Glutamatergic neuron (in vitro differentiated cells): Measurements from ENCODE around the gene ZNF444. TPM values are rescaled to one million over a fixed set of nuclear protein-coding genes. Genes with fewer than 3 reads are reported as not detected.

ENCODE experiments used
- DNase-seq: peaks from one replicate; pipeline ENCODE4 v3.0.0; 2022
- H3K27ac Mint-ChIP-seq: one replicate; pipeline ENCODE4 v1.8.0; 2020; ENCODE audit warnings: mild to moderate bottlenecking, mixed read lengths, inconsistent platforms; ENCODE audit not compliant: unreplicated experiment
- H3K27me3 Mint-ChIP-seq: one replicate; pipeline ENCODE4 v1.8.0; 2020; ENCODE audit warnings: mild to moderate bottlenecking, moderate library complexity, mixed read lengths, inconsistent platforms; ENCODE audit not compliant: unreplicated experiment
- H3K36me3 Mint-ChIP-seq: one replicate; pipeline ENCODE4 v1.8.0; 2020; ENCODE audit warnings: mild to moderate bottlenecking, mixed read lengths, inconsistent platforms; ENCODE audit not compliant: unreplicated experiment
- H3K4me1 Mint-ChIP-seq: one replicate; pipeline ENCODE4 v1.8.0; 2020; ENCODE audit warnings: mild to moderate bottlenecking, low read depth, mixed read lengths, inconsistent platforms; ENCODE audit not compliant: unreplicated experiment
- H3K4me3 Mint-ChIP-seq: one replicate; pipeline ENCODE4 v1.8.0; 2020; ENCODE audit warnings: mild to moderate bottlenecking, mixed read lengths, inconsistent platforms; ENCODE audit not compliant: unreplicated experiment
- H3K9me3 Mint-ChIP-seq: one replicate; pipeline ENCODE4 v1.8.0; 2020; ENCODE audit warnings: mild to moderate bottlenecking, moderate library complexity, mixed read lengths, inconsistent platforms; ENCODE audit not compliant: unreplicated experiment
- total RNA-seq: library from RNA; stranded (reverse); fragmentation: NEBNext Ultra II Directional; extraction: Animal tissue kit (Norgen Biotek cat#: 25700); gene quantifications from one replicate; pipeline ENCODE4 v1.2.1, GENCODE V29; 2021; ENCODE audit not compliant: unreplicated experiment
- TF ChIP-seq, protein P1 (sequence below): fragments of 200-600 bp; sonication (generic); IDR thresholded peaks from one replicate; pipeline ENCODE4 v1.5.0; 2021; ENCODE audit not compliant: partially characterized antibody, unreplicated experiment

The ZNF444 gene
- total RNA-seq, 1 donor from 2014 or later, result 56.9 TPM

GRCh38 chr19:56150358-56150757, 9.3 kb downstream of the ZNF444 start:
- no peak for DNase-seq
- Mint-ChIP-seq H3K36me3 (peaks cover 14% of the 10 kb centered on the region), H3K4me3 (no peak overlapping the region), H3K27me3 (peaks cover 5% of the 10 kb centered on the region), H3K9me3 (peaks cover 14% of the 10 kb centered on the region), H3K27ac (peak overlapping the region; percentile 65), H3K4me1 (peaks cover 17% of the 10 kb centered on the region)
- TF ChIP-seq, protein P1, sequence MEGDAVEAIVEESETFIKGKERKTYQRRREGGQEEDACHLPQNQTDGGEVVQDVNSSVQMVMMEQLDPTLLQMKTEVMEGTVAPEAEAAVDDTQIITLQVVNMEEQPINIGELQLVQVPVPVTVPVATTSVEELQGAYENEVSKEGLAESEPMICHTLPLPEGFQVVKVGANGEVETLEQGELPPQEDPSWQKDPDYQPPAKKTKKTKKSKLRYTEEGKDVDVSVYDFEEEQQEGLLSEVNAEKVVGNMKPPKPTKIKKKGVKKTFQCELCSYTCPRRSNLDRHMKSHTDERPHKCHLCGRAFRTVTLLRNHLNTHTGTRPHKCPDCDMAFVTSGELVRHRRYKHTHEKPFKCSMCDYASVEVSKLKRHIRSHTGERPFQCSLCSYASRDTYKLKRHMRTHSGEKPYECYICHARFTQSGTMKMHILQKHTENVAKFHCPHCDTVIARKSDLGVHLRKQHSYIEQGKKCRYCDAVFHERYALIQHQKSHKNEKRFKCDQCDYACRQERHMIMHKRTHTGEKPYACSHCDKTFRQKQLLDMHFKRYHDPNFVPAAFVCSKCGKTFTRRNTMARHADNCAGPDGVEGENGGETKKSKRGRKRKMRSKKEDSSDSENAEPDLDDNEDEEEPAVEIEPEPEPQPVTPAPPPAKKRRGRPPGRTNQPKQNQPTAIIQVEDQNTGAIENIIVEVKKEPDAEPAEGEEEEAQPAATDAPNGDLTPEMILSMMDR, result no peak

- peaks cover 22% of the 10 kb centered on the region for H3K4me1 Mint-ChIP-seq
- peak overlapping the region; percentile 91 for H3K27ac Mint-ChIP-seq
- H3K4me3 Mint-ChIP-seq, result peak overlapping the region; percentile 57
- H3K9me3 Mint-ChIP-seq, result peaks cover 15% of the 10 kb centered on the region
- peaks cover 4% of the 10 kb centered on the region for H3K27me3 Mint-ChIP-seq
- peaks cover 28% of the 10 kb centered on the region for H3K36me3 Mint-ChIP-seq
- TF ChIP-seq, protein P1, result no peak
- no peak for DNase-seq
Measured at GRCh38 chr19:56152644-56153043, 11.6 kb downstream of the ZNF444 start.

DNA sequence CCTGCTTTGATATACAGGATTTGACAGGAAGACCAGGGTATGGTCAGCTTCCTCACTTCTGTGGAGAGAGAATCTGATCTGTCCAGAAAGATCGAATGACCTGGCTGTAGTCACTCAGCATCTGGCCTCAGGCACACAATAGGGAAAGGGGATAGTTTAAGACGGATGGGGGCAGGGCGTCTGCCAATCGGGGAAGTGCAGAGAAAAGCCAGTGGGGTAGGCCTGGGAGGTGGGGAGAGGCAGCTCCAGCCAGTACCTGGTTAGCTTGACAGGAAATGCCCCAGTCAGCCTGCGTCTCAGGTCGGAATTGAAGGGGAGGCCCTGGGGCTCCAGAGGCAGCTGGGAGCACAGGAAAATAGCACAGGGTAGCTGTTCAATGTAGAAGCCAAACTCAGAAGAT, 12.4 kb downstream of the ZNF444 start:
- Mint-ChIP-seq H3K36me3 (peaks cover 30% of the 10 kb centered on the region), H3K4me3 (peak overlapping the region; percentile 49), H3K27me3 (peaks cover 4% of the 10 kb centered on the region), H3K9me3 (peaks cover 15% of the 10 kb centered on the region), H3K4me1 (peaks cover 22% of the 10 kb centered on the region), H3K27ac (peak overlapping the region; percentile 86)
- TF ChIP-seq, protein P1, result no peak
- DNase-seq, result no peak

DNA sequence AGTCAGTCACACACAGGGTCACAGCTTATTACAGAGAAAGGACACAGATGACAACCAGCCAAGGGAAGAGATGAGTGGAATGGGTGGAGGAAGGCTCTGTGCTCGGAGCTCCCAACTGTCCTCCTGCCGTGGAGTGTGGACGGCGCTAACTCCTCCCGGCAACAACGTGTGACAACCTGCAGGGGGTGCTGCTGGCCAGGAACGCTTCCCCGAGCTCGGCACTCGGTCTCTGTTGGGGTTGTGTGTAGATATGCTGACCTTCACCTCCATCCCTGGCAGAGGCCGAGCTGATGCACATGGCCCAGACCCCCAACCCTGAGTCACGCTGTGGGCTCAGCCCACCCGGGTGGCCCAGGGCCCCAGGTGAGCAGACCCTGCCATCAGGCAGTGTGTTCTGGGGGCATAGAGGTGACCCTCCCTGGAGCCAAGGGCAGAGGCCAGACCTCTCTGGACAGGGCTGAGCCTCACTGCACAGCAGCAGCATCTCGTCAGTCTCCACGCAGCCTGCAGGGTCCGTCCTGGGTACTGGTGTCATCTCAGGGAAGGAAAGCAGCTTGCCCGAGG, 14.1 kb downstream of the ZNF444 start:
- no peak overlapping the region for H3K4me3 Mint-ChIP-seq
- peaks cover 2% of the 10 kb centered on the region for H3K27me3 Mint-ChIP-seq
- H3K9me3 Mint-ChIP-seq, result peaks cover 17% of the 10 kb centered on the region
- TF ChIP-seq, protein P1, result no peak
- H3K4me1 Mint-ChIP-seq, result peaks cover 20% of the 10 kb centered on the region
- peak overlapping the region; percentile 22 for H3K27ac Mint-ChIP-seq
- peak; percentile 43 for DNase-seq
- peaks cover 22% of the 10 kb centered on the region for H3K36me3 Mint-ChIP-seq

- peaks cover 20% of the 10 kb centered on the region for H3K36me3 Mint-ChIP-seq
- H3K4me3 Mint-ChIP-seq, result no peak overlapping the region
- peaks cover 11% of the 10 kb centered on the region for H3K9me3 Mint-ChIP-seq
- peaks cover 2% of the 10 kb centered on the region for H3K27me3 Mint-ChIP-seq
- H3K27ac Mint-ChIP-seq, result no peak overlapping the region
- TF ChIP-seq, protein P1, result no peak
- no peak for DNase-seq
- H3K4me1 Mint-ChIP-seq, result peaks cover 20% of the 10 kb centered on the region
Measured at GRCh38 chr19:56156768-56157167, 15.7 kb downstream of the ZNF444 start.
